Mucosa of descending colon (tissue), 3 donors: ENCODE measurements around the gene SEPTIN10. TPM values are rescaled to one million over a fixed set of nuclear protein-coding genes. Genes with fewer than 3 reads are reported as not detected.

Experiments
- ATAC-seq: fragments of 200-7000 bp; cut with Tn5 transposase; one replicate; pipeline ENCODE4 v1.9.1; 2020; ENCODE audit warnings: mild to moderate bottlenecking, moderate library complexity
- DNase-seq, 3 donors: peaks; one replicate each; pipeline ENCODE4 v3.0.0-alpha.2; 2020
- H3K36me3 ChIP-seq: fragments of 200-600 bp; one replicate; pipeline ENCODE4 v1.8.0; 2021; ENCODE audit warnings: low read depth, mild to moderate bottlenecking
- H3K4me1 ChIP-seq: fragments of 200-600 bp; one replicate; pipeline ENCODE4 v1.8.0; 2021; ENCODE audit warnings: low read depth, mild to moderate bottlenecking
- H3K4me3 ChIP-seq: fragments of 200-600 bp; one replicate; pipeline ENCODE4 v1.8.0; 2021; ENCODE audit warnings: mild to moderate bottlenecking
- H3K9me3 ChIP-seq: fragments of 200-600 bp; one replicate; pipeline ENCODE4 v1.8.0; 2021; ENCODE audit warnings: mild to moderate bottlenecking
- intact Hi-C, 2 donors: fragments of 100-400 bp; cut with DNase I in 1 of 2; cut with micrococcal nuclease in 1 of 2; formaldehyde crosslinking; loops; one replicate each; pipeline versions ENCODE4 v1.11.0 to v1.11.1; 2022; cut with DNase I, micrococcal nuclease
- total RNA-seq, 3 donors: library from RNA; stranded (reverse); fragmentation: NEBNext Ultra II Directional in 2 of 3; extraction: Animal tissue kit (Norgen Biotek cat#: 25700) in 2 of 3; gene quantifications; one replicate each; pipeline versions ENCODE4 v1.2.1 to v1.2.4, GENCODE V29; 2021 to 2023
- TF ChIP-seq, protein P1 (sequence below): fragments of 200-600 bp; IDR thresholded peaks from one replicate; pipeline ENCODE4 v1.8.0; 2022; ENCODE audit warnings: antibody characterized with exemption, mild to moderate bottlenecking
- donor health status: DM: no; HTN: no; CAD: no; lungs with moderate emphysema.
- donor health status: DM: no; HTN: no; CAD: no.
- donor health status: DM: no; HTN: yes; CAD: no.

The SEPTIN10 gene
- total RNA-seq, 3 donors from 2014 or later = 79.3 to 112 (median 84.1) TPM

DNA sequence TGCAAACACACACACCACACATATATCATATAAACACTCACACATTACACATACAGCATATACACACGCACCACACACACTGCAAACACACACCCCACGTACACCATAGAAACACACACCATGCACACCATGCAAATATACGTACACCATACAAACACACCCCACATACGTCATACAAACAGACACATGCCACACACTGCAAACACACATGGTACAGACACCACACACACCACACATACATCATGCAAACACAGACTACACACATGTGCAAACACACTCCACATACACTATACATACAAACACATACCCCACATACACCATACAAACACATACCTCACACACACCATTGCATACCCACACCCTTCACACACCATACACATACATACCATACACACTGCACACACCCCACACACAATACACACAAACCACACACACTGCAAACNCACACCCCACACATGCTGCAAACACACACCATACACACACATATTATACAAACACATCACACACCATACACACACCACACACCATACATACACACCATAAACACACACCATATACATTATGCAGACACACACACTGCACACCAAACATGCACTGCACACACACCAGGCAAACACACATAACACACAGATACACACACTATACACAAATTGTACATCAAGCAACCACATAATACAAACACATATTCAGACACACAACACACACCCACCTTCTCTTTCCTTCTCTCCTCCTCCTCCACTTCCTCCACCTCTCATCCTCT, 120.4 kb downstream of the SEPTIN10 start:
- intact Hi-C loops = no loop called here

More for the DNA sequence above, 120.4 kb downstream of the SEPTIN10 start:
- Histone ChIP-seq H3K36me3 (no peaks in the 10 kb centered on the region), H3K9me3 (no peaks in the 10 kb centered on the region), H3K4me3 (no peak overlapping the region), H3K4me1 (peaks cover 21% of the 10 kb centered on the region)
- TF ChIP-seq, protein P1, sequence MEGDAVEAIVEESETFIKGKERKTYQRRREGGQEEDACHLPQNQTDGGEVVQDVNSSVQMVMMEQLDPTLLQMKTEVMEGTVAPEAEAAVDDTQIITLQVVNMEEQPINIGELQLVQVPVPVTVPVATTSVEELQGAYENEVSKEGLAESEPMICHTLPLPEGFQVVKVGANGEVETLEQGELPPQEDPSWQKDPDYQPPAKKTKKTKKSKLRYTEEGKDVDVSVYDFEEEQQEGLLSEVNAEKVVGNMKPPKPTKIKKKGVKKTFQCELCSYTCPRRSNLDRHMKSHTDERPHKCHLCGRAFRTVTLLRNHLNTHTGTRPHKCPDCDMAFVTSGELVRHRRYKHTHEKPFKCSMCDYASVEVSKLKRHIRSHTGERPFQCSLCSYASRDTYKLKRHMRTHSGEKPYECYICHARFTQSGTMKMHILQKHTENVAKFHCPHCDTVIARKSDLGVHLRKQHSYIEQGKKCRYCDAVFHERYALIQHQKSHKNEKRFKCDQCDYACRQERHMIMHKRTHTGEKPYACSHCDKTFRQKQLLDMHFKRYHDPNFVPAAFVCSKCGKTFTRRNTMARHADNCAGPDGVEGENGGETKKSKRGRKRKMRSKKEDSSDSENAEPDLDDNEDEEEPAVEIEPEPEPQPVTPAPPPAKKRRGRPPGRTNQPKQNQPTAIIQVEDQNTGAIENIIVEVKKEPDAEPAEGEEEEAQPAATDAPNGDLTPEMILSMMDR = no peak
- DNase-seq (no peak), ATAC-seq (no peak)

Other genes starting within 250 kb of the SEPTIN10 start
- 10 to 100 TPM; 30.2 to 44.0 (median 35.8) TPM for gene SOWAHC, start 398 bp upstream of the SEPTIN10 start, total RNA-seq
- gene RGPD5, start 180.3 kb upstream of the SEPTIN10 start, total RNA-seq = 10 to 100 TPM; 30.9 to 55.2 (median 50.9) TPM